H7 (cell line): ENCODE data around the gene EME2. TPM values are rescaled to one million over a fixed set of nuclear protein-coding genes. Genes with fewer than 3 reads are reported as not detected.
A peak's percentile ranks its signal among the peaks of the same experiment; 100 is the strongest.

Experiments
- DNase-seq: peaks from one replicate; pipeline ENCODE4 v3.0.0; 2012
- H3K27me3 ChIP-seq: 2 replicates; pipeline ENCODE4 v1.6.0; 2011; ENCODE audit warnings: mild to moderate bottlenecking, low read length; ENCODE audit not compliant: control insufficient read depth, insufficient read depth
- H3K36me3 ChIP-seq: replicated peaks from 2 replicates; pipeline ENCODE4 v1.5.1; 2011; ENCODE audit warnings: low read length; ENCODE audit not compliant: control insufficient read depth, insufficient read depth
- H3K4me3 ChIP-seq: 2 replicates; pipeline ENCODE4 v1.5.1; 2011; ENCODE audit warnings: low read depth, mild to moderate bottlenecking, control low read depth, low read length, moderate library complexity; ENCODE audit not compliant: insufficient read depth
- total RNA-seq: library from RNA; depleted of rRNA; stranded (reverse); fragments of >200 nt; shearing (Covaris generic); gene quantifications from 2 replicates; pipeline ENCODE4 v1.2.3, GENCODE V29; 2014

EME2 gene
- total RNA-seq, 1 experiment from 2014 or later, result 12.7 TPM

- no peak overlapping the region for H3K4me3 ChIP-seq
- DNase-seq, result no peak
- peaks cover 2% of the 10 kb centered on the region for H3K36me3 ChIP-seq
- no peaks in the 10 kb centered on the region for H3K27me3 ChIP-seq
These were observed 5.3 kb upstream of the EME2 start for GRCh38 chr16:1767116-1767994.

GRCh38 chr16:1768061-1768766 lies 4.4 kb upstream of the EME2 start:
- Histone ChIP-seq H3K4me3 (no peak overlapping the region), H3K27me3 (no peaks in the 10 kb centered on the region), H3K36me3 (peaks cover 2% of the 10 kb centered on the region)
- no peak for DNase-seq

- H3K4me3 ChIP-seq, result no peak overlapping the region
- no peak for DNase-seq
- peaks cover 2% of the 10 kb centered on the region for H3K36me3 ChIP-seq
- H3K27me3 ChIP-seq, result no peaks in the 10 kb centered on the region
These were observed 3.7 kb upstream of the EME2 start for GRCh38 chr16:1768767-1769401.

- Histone ChIP-seq H3K36me3 (peaks cover 2% of the 10 kb centered on the region), H3K4me3 (peak overlapping the region; percentile 98; the same call in 1 of the 2 replicates), H3K27me3 (no peaks in the 10 kb centered on the region)
- DNase-seq, result peak; percentile 71
These were observed 3.0 kb upstream of the EME2 start for GRCh38 chr16:1769402-1770300.

- Histone ChIP-seq H3K36me3 (no peaks in the 10 kb centered on the region; the same call in none of the 2 replicates), H3K4me3 (peak overlapping the region; percentile 98), H3K27me3 (no peaks in the 10 kb centered on the region)
- peak; percentile 89 for DNase-seq
These were observed 2.1 kb upstream of the EME2 start for GRCh38 chr16:1770328-1771187.

GRCh38 chr16:1771188-1771863 lies 1.3 kb upstream of the EME2 start, which contains the start of gene NME3:
Gene NME3 (minus strand): TSS chr16:1771543. CDS start chr16:1771534, 9 bp downstream.
- H3K27me3 ChIP-seq, result no peaks in the 10 kb centered on the region
- peak; percentile 95 for DNase-seq
- H3K36me3 ChIP-seq, result no peaks in the 10 kb centered on the region; the same call in none of the 2 replicates
- peak within 1 kb of the TSS; percentile 98 for H3K4me3 ChIP-seq

GRCh38 chr16:1771864-1772361 lies 697 bp upstream of the EME2 start:
- peak overlapping the region; percentile 98 for H3K4me3 ChIP-seq
- peak; percentile 85 for DNase-seq
- H3K27me3 ChIP-seq, result no peaks in the 10 kb centered on the region
- no peaks in the 10 kb centered on the region; the same call in none of the 2 replicates for H3K36me3 ChIP-seq

GRCh38 chr16:1772908-1773702 lies 495 bp downstream of the EME2 start, which contains the start of gene MRPS34:
Gene MRPS34 (minus strand): TSS chr16:1773134. CDS start chr16:1773119, 15 bp downstream.
- Histone ChIP-seq H3K36me3 (no peaks in the 10 kb centered on the region; the same call in none of the 2 replicates), H3K4me3 (peak within 1 kb of the TSS; percentile 98), H3K27me3 (no peaks in the 10 kb centered on the region)
- peak; percentile 98 for DNase-seq

GRCh38 chr16:1773703-1774447 lies 1.3 kb downstream of the EME2 start:
- Histone ChIP-seq H3K27me3 (no peaks in the 10 kb centered on the region), H3K4me3 (peak overlapping the region; percentile 98), H3K36me3 (no peaks in the 10 kb centered on the region; the same call in none of the 2 replicates)
- no peak for DNase-seq

- Histone ChIP-seq H3K4me3 (no peak overlapping the region), H3K36me3 (no peaks in the 10 kb centered on the region; the same call in none of the 2 replicates), H3K27me3 (no peaks in the 10 kb centered on the region)
- no peak for DNase-seq
These were observed 1.8 kb downstream of the EME2 start for GRCh38 chr16:1774448-1774780.

GRCh38 chr16:1775006-1775845 lies 2.6 kb downstream of the EME2 start:
- Histone ChIP-seq H3K27me3 (no peaks in the 10 kb centered on the region), H3K4me3 (no peak overlapping the region), H3K36me3 (no peaks in the 10 kb centered on the region; the same call in none of the 2 replicates)
- DNase-seq, result no peak
